ENCODE data around the gene CACNA1C.

The CACNA1C gene

GRCh38 chr12:2501464-2502191 lies 448.8 kb downstream of the CACNA1C start:
- Histone ChIP-seq H3K27ac (no peak overlapping the region), H2AFZ (ENCODE audit: low read depth) (no peak overlapping the region), H3K36me3 (ENCODE audit: insufficient read depth) (no peaks in the 10 kb centered on the region), H3K27me3 (ENCODE audit: insufficient read depth, low read depth) (no peaks in the 10 kb centered on the region), H3K4me1 (ENCODE audit: low read depth, poor library complexity, severe bottlenecking) (no peaks in the 10 kb centered on the region), H3K4me3 (IDR thresholded peaks at IDR 0.05; ENCODE audit: insufficient read depth, low read depth, low read length) (no peak overlapping the region), H3K79me2 (ENCODE audit: insufficient read depth, low read depth) (no peaks in the 10 kb centered on the region), H3K4me2 (no peak overlapping the region), H4K20me1 (ENCODE audit: insufficient read depth) (no peaks in the 10 kb centered on the region), H3K9ac (no peak overlapping the region)
- no peak for TF ChIP-seq CTCF (conservative IDR thresholded peaks at IDR 0.05; ENCODE audit: low read depth, low read length)

DNA sequence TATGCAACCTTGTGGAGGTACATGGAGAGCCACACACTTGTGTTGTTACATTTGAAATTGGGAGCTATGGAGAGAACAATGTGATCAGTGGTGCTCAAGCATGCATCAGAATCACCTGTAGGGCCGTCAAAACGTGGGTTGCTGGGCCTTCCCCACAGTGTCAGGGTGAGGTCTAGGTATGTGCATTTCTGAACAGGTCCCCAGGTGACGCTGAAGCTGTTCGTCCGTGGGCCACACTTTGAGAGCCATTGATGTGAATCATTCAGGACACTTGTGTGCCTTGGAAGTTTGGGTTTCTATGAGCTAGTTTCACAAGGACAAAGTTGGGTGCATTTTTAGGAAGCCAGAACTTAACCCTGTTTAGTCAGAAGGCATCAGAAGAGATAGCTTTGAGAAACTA lies 450.2 kb downstream of the CACNA1C start:
- Histone ChIP-seq H3K36me3 (ENCODE audit: insufficient read depth) (no peaks in the 10 kb centered on the region), H3K4me1 (ENCODE audit: low read depth, poor library complexity, severe bottlenecking) (no peaks in the 10 kb centered on the region), H3K79me2 (ENCODE audit: insufficient read depth, low read depth) (no peaks in the 10 kb centered on the region), H4K20me1 (ENCODE audit: insufficient read depth) (no peaks in the 10 kb centered on the region), H3K4me3 (IDR thresholded peaks at IDR 0.05; ENCODE audit: insufficient read depth, low read depth, low read length) (no peak overlapping the region), H3K9ac (no peak overlapping the region), H3K27ac (no peak overlapping the region), H3K4me2 (no peak overlapping the region), H3K27me3 (ENCODE audit: insufficient read depth, low read depth) (no peaks in the 10 kb centered on the region), H2AFZ (ENCODE audit: low read depth) (no peak overlapping the region)
- TF ChIP-seq CTCF (conservative IDR thresholded peaks at IDR 0.05; ENCODE audit: low read depth, low read length), result no peak

GRCh38 chr12:2503762-2504161 lies 451.0 kb downstream of the CACNA1C start:
- H3K27me3 ChIP-seq (ENCODE audit: insufficient read depth, low read depth), result no peaks in the 10 kb centered on the region

GRCh38 chr12:2504577-2504976 lies 451.8 kb downstream of the CACNA1C start:
- Histone ChIP-seq H3K36me3 (ENCODE audit: insufficient read depth) (no peaks in the 10 kb centered on the region), H3K9ac (no peak overlapping the region), H3K4me3 (IDR thresholded peaks at IDR 0.05; ENCODE audit: insufficient read depth, low read depth, low read length) (no peak overlapping the region), H3K27ac (no peak overlapping the region), H2AFZ (ENCODE audit: low read depth) (no peak overlapping the region), H3K4me2 (no peak overlapping the region), H4K20me1 (ENCODE audit: insufficient read depth) (no peaks in the 10 kb centered on the region), H3K27me3 (ENCODE audit: insufficient read depth, low read depth) (no peaks in the 10 kb centered on the region), H3K79me2 (ENCODE audit: insufficient read depth, low read depth) (no peaks in the 10 kb centered on the region), H3K4me1 (ENCODE audit: low read depth, poor library complexity, severe bottlenecking) (no peaks in the 10 kb centered on the region)
- TF ChIP-seq CTCF (conservative IDR thresholded peaks at IDR 0.05; ENCODE audit: low read depth, low read length), result no peak

More at GRCh38 chr12:2503762-2504161, 451.0 kb downstream of the CACNA1C start:
- TF ChIP-seq CTCF (conservative IDR thresholded peaks at IDR 0.05; ENCODE audit: low read depth, low read length), result no peak
- Histone ChIP-seq H3K4me3 (IDR thresholded peaks at IDR 0.05; ENCODE audit: insufficient read depth, low read depth, low read length) (no peak overlapping the region), H3K4me2 (no peak overlapping the region), H3K9ac (no peak overlapping the region), H3K36me3 (ENCODE audit: insufficient read depth) (no peaks in the 10 kb centered on the region), H3K4me1 (ENCODE audit: low read depth, poor library complexity, severe bottlenecking) (no peaks in the 10 kb centered on the region), H3K79me2 (ENCODE audit: insufficient read depth, low read depth) (no peaks in the 10 kb centered on the region), H4K20me1 (ENCODE audit: insufficient read depth) (no peaks in the 10 kb centered on the region), H2AFZ (ENCODE audit: low read depth) (no peak overlapping the region), H3K27ac (no peak overlapping the region)
